ENCODE measurements around the gene MATCAP1. TPM values are rescaled to one million over a fixed set of nuclear protein-coding genes. Genes with fewer than 3 reads are reported as not detected.
A peak's percentile ranks its signal among the peaks of the same experiment; 100 is the strongest.

Gene MATCAP1
- total and polyA plus RNA-seq, 2 of the 8 experiments (the other 6 are each of a cell fraction or from before 2014, with no cell fraction given), result 22.9 to 27.5 TPM

DNA sequence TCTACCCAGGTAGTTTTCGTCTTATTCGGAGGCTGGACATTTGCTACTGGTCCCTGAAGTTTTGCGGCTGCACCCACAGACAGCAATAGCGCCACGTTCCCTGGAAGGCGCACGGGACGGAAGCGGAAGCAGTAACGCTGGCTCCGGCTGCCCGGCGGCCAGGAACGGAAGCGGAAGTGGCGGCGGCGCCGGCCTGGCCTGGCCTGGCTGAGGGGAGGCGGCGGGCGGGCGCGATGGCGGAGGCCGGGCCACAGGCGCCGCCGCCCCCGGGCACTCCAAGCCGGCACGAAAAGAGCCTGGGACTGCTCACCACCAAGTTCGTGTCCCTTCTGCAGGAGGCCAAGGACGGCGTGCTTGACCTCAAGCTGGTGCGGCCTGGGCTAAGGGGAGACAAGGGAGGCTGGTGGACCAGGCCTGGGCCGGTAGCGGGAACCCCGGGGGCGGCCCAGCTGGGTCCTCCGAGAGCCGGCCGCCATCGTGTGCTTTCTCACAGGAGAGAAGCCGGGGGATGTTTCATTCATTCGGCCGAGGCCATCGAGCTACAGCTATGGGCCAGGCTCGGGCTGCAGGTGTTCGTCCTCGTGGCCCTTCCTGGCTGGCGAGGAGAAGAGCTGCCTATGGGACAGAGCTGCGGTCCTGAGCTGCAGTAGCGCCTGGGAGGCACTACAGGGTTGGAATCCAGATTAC lies 8.4 kb upstream of the MATCAP1 start, which contains the start of gene E2F4 (continued):
- TF ChIP-seq KDM1A (IDR thresholded peaks at IDR 0.05; ENCODE audit: borderline replicate concordance, low read length), result no peak
- no peak for TF ChIP-seq MAFK (IDR thresholded peaks at IDR 0.05; ENCODE audit: low read depth, low read length)
- TF ChIP-seq CHD1 (IDR thresholded peaks at IDR 0.05; ENCODE audit: low read depth, low read length), result no peak
- TF ChIP-seq, protein P1, sequence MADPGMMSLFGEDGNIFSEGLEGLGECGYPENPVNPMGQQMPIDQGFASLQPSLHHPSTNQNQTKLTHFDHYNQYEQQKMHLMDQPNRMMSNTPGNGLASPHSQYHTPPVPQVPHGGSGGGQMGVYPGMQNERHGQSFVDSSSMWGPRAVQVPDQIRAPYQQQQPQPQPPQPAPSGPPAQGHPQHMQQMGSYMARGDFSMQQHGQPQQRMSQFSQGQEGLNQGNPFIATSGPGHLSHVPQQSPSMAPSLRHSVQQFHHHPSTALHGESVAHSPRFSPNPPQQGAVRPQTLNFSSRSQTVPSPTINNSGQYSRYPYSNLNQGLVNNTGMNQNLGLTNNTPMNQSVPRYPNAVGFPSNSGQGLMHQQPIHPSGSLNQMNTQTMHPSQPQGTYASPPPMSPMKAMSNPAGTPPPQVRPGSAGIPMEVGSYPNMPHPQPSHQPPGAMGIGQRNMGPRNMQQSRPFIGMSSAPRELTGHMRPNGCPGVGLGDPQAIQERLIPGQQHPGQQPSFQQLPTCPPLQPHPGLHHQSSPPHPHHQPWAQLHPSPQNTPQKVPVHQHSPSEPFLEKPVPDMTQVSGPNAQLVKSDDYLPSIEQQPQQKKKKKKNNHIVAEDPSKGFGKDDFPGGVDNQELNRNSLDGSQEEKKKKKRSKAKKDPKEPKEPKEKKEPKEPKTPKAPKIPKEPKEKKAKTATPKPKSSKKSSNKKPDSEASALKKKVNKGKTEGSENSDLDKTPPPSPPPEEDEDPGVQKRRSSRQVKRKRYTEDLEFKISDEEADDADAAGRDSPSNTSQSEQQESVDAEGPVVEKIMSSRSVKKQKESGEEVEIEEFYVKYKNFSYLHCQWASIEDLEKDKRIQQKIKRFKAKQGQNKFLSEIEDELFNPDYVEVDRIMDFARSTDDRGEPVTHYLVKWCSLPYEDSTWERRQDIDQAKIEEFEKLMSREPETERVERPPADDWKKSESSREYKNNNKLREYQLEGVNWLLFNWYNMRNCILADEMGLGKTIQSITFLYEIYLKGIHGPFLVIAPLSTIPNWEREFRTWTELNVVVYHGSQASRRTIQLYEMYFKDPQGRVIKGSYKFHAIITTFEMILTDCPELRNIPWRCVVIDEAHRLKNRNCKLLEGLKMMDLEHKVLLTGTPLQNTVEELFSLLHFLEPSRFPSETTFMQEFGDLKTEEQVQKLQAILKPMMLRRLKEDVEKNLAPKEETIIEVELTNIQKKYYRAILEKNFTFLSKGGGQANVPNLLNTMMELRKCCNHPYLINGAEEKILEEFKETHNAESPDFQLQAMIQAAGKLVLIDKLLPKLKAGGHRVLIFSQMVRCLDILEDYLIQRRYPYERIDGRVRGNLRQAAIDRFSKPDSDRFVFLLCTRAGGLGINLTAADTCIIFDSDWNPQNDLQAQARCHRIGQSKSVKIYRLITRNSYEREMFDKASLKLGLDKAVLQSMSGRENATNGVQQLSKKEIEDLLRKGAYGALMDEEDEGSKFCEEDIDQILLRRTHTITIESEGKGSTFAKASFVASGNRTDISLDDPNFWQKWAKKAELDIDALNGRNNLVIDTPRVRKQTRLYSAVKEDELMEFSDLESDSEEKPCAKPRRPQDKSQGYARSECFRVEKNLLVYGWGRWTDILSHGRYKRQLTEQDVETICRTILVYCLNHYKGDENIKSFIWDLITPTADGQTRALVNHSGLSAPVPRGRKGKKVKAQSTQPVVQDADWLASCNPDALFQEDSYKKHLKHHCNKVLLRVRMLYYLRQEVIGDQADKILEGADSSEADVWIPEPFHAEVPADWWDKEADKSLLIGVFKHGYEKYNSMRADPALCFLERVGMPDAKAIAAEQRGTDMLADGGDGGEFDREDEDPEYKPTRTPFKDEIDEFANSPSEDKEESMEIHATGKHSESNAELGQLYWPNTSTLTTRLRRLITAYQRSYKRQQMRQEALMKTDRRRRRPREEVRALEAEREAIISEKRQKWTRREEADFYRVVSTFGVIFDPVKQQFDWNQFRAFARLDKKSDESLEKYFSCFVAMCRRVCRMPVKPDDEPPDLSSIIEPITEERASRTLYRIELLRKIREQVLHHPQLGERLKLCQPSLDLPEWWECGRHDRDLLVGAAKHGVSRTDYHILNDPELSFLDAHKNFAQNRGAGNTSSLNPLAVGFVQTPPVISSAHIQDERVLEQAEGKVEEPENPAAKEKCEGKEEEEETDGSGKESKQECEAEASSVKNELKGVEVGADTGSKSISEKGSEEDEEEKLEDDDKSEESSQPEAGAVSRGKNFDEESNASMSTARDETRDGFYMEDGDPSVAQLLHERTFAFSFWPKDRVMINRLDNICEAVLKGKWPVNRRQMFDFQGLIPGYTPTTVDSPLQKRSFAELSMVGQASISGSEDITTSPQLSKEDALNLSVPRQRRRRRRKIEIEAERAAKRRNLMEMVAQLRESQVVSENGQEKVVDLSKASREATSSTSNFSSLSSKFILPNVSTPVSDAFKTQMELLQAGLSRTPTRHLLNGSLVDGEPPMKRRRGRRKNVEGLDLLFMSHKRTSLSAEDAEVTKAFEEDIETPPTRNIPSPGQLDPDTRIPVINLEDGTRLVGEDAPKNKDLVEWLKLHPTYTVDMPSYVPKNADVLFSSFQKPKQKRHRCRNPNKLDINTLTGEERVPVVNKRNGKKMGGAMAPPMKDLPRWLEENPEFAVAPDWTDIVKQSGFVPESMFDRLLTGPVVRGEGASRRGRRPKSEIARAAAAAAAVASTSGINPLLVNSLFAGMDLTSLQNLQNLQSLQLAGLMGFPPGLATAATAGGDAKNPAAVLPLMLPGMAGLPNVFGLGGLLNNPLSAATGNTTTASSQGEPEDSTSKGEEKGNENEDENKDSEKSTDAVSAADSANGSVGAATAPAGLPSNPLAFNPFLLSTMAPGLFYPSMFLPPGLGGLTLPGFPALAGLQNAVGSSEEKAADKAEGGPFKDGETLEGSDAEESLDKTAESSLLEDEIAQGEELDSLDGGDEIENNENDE (IDR thresholded peaks at IDR 0.05; ENCODE audit: insufficient replicate concordance, low read length), result no peak
- no peak for TF ChIP-seq TCF12 (IDR thresholded peaks at IDR 0.05; ENCODE audit: low read depth, low read length)
- TF ChIP-seq SAP30 (IDR thresholded peaks at IDR 0.05; ENCODE audit: insufficient read depth, insufficient replicate concordance, low read length), result peak; percentile 74
- TF ChIP-seq TAF7 (optimal IDR thresholded peaks at IDR 0.05; ENCODE audit: borderline replicate concordance, low read depth, low read length), result no peak
- TF ChIP-seq SIRT6 (IDR thresholded peaks at IDR 0.05; ENCODE audit: low read length), result no peak
- TF ChIP-seq, protein P2, sequence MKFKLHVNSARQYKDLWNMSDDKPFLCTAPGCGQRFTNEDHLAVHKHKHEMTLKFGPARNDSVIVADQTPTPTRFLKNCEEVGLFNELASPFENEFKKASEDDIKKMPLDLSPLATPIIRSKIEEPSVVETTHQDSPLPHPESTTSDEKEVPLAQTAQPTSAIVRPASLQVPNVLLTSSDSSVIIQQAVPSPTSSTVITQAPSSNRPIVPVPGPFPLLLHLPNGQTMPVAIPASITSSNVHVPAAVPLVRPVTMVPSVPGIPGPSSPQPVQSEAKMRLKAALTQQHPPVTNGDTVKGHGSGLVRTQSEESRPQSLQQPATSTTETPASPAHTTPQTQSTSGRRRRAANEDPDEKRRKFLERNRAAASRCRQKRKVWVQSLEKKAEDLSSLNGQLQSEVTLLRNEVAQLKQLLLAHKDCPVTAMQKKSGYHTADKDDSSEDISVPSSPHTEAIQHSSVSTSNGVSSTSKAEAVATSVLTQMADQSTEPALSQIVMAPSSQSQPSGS (IDR thresholded peaks at IDR 0.05; ENCODE audit: low read length), result no peak
